Measurements from ENCODE around the gene LETM1. TPM values are rescaled to one million over a fixed set of nuclear protein-coding genes. Genes with fewer than 3 reads are reported as not detected.
A peak's percentile ranks its signal among the peaks of the same experiment; 100 is the strongest.

LETM1 gene
- total and polyA plus RNA-seq, 2 of the 13 experiments (the other 11 are each of a cell fraction or from before 2014, with no cell fraction given): 9.7 to 41.6 TPM

DNA sequence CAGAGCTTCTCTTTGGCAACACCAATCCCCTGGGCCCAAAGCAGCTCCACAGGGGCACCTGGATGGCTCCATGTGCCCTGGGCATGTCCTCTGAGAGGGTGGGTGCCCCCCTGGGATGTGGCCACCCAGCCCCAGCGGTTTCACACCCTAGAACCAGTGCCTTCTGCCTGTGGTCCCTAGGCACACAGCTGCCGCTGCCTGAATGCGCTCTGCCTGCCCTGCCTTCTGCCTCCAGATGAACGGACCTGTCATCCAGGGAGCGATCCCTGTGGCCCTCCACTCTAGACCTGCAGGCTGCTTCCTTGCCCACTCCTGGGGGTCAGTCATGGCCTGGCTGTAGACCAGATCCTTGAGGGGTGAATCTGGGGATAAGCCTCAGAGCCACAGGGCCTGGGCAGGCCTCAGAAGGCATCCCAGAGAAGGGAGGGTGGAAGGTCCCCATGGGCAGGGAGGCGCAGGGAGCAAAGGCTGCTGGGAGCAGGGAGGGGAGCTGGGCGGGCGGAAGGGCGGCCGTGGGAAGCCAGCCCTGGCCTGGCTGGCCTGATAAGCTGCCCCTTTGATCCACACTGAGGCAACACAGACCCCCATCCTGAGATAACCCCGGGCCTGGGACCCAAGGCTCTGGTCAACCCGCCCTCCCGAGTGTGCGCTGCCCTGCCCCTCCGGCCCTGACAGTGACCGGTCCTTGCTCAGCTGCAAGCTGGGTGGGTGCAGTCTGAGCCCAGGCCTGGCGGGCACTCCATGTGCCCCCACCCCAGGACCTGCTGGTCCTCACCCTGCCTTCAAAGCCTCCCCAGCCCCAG is 71.0 kb downstream of the LETM1 start (continued):
- TF ChIP-seq NPAS2 (CRISPR knock-in tag; IDR thresholded peaks at IDR 0.05; ENCODE audit: borderline replicate concordance) (no peak), ZFP36L2 (CRISPR knock-in tag; IDR thresholded peaks at IDR 0.05) (no peak), ZNF790 (CRISPR knock-in tag; IDR thresholded peaks at IDR 0.05; ENCODE audit: borderline replicate concordance) (0 out of 2 replicates have a peak, but pooled peaks have one; percentile 62), MXD4 (CRISPR knock-in tag; IDR thresholded peaks at IDR 0.05) (peak; percentile 53; the same call in 1 of the 2 replicates), ZNF329 (CRISPR knock-in tag; IDR thresholded peaks at IDR 0.05; ENCODE audit: low read depth) (0 out of 2 replicates have a peak, but pooled peaks have one; percentile 66), NRL (CRISPR knock-in tag; IDR thresholded peaks at IDR 0.05; ENCODE audit: borderline replicate concordance) (no peak; the same call in 1 of the 2 replicates), ZNF136 (CRISPR knock-in tag; IDR thresholded peaks at IDR 0.05; ENCODE audit: low read depth) (no peak), ZFY (CRISPR knock-in tag; IDR thresholded peaks at IDR 0.05) (peak; percentile 87), DNMT3B (CRISPR knock-in tag; conservative IDR thresholded peaks at IDR 0.05) (no peak), ZNF720 (CRISPR knock-in tag; IDR thresholded peaks at IDR 0.05) (no peak), DNMT1 (CRISPR knock-in tag; IDR thresholded peaks at IDR 0.05) (no peak), ZNF546 (CRISPR knock-in tag; conservative IDR thresholded peaks at IDR 0.05) (no peak), PITX1 (CRISPR knock-in tag; IDR thresholded peaks at IDR 0.05) (peak; percentile 93), FOSL2 (CRISPR knock-in tag; IDR thresholded peaks at IDR 0.05) (peak; percentile 27), BRCA1 (CRISPR knock-in tag; IDR thresholded peaks at IDR 0.05) (no peak), ZNF460 (CRISPR knock-in tag; IDR thresholded peaks at IDR 0.05; ENCODE audit: borderline replicate concordance) (no peak), HNRNPK (IDR thresholded peaks at IDR 0.05; ENCODE audit: low read depth, low read length, poor library complexity, severe bottlenecking) (peak; percentile 36), ZNF251 (CRISPR knock-in tag; IDR thresholded peaks at IDR 0.05) (no peak), RNF2 (conservative IDR thresholded peaks at IDR 0.05; ENCODE audit: low read depth) (no peak), HDAC6 (IDR thresholded peaks at IDR 0.05; ENCODE audit: low read depth, low read length) (no peak)
- TF ChIP-seq, protein P1, sequence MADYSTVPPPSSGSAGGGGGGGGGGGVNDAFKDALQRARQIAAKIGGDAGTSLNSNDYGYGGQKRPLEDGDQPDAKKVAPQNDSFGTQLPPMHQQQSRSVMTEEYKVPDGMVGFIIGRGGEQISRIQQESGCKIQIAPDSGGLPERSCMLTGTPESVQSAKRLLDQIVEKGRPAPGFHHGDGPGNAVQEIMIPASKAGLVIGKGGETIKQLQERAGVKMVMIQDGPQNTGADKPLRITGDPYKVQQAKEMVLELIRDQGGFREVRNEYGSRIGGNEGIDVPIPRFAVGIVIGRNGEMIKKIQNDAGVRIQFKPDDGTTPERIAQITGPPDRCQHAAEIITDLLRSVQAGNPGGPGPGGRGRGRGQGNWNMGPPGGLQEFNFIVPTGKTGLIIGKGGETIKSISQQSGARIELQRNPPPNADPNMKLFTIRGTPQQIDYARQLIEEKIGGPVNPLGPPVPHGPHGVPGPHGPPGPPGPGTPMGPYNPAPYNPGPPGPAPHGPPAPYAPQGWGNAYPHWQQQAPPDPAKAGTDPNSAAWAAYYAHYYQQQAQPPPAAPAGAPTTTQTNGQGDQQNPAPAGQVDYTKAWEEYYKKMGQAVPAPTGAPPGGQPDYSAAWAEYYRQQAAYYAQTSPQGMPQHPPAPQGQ (CRISPR knock-in tag; IDR thresholded peaks at IDR 0.05; ENCODE audit: borderline replicate concordance): no peak
- TF ChIP-seq, protein P2, sequence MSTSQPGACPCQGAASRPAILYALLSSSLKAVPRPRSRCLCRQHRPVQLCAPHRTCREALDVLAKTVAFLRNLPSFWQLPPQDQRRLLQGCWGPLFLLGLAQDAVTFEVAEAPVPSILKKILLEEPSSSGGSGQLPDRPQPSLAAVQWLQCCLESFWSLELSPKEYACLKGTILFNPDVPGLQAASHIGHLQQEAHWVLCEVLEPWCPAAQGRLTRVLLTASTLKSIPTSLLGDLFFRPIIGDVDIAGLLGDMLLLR (CRISPR knock-in tag; IDR thresholded peaks at IDR 0.05): no peak
- TF ChIP-seq, protein P3, sequence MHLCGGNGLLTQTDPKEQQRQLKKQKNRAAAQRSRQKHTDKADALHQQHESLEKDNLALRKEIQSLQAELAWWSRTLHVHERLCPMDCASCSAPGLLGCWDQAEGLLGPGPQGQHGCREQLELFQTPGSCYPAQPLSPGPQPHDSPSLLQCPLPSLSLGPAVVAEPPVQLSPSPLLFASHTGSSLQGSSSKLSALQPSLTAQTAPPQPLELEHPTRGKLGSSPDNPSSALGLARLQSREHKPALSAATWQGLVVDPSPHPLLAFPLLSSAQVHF (CRISPR knock-in tag; IDR thresholded peaks at IDR 0.05): no peak
- TF ChIP-seq, protein P4, sequence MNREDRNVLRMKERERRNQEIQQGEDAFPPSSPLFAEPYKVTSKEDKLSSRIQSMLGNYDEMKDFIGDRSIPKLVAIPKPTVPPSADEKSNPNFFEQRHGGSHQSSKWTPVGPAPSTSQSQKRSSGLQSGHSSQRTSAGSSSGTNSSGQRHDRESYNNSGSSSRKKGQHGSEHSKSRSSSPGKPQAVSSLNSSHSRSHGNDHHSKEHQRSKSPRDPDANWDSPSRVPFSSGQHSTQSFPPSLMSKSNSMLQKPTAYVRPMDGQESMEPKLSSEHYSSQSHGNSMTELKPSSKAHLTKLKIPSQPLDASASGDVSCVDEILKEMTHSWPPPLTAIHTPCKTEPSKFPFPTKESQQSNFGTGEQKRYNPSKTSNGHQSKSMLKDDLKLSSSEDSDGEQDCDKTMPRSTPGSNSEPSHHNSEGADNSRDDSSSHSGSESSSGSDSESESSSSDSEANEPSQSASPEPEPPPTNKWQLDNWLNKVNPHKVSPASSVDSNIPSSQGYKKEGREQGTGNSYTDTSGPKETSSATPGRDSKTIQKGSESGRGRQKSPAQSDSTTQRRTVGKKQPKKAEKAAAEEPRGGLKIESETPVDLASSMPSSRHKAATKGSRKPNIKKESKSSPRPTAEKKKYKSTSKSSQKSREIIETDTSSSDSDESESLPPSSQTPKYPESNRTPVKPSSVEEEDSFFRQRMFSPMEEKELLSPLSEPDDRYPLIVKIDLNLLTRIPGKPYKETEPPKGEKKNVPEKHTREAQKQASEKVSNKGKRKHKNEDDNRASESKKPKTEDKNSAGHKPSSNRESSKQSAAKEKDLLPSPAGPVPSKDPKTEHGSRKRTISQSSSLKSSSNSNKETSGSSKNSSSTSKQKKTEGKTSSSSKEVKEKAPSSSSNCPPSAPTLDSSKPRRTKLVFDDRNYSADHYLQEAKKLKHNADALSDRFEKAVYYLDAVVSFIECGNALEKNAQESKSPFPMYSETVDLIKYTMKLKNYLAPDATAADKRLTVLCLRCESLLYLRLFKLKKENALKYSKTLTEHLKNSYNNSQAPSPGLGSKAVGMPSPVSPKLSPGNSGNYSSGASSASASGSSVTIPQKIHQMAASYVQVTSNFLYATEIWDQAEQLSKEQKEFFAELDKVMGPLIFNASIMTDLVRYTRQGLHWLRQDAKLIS (CRISPR knock-in tag; IDR thresholded peaks at IDR 0.05): no peak
